Activated CD4-positive, alpha-beta T cell treated with anti-CD3 and anti-CD28 coated beads, Interleukin-2, amount 10 ng/mL, durations not matched to agents 7 days and 5 days (primary cell): ENCODE data around the gene FADS6. TPM values are rescaled to one million over a fixed set of nuclear protein-coding genes. Genes with fewer than 3 reads are reported as not detected.

Experiments used
- CTCF ChIA-PET: fragments of 350-600 bp; sonication (Branson Sonifier 250); formaldehyde crosslinking; loops from one replicate; lab custom pipeline; 2021; ENCODE audit warnings: antibody characterized with exemption; lab: Charles Lee
- POLR2A ChIA-PET: fragments of 350-600 bp; sonication (Branson Sonifier 250); formaldehyde crosslinking; loops from one replicate; lab custom pipeline; 2021; ENCODE audit warnings: antibody characterized with exemption; lab: Charles Lee
- DNase-seq: peaks from one replicate; pipeline ENCODE4 v3.0.0-alpha.2; 2020
- H3K27ac Mint-ChIP-seq: one replicate; pipeline ENCODE4 v1.8.0; 2021; ENCODE audit warnings: mild to moderate bottlenecking, moderate library complexity, mixed read lengths
- H3K27me3 Mint-ChIP-seq: one replicate; pipeline ENCODE4 v1.8.0; 2021; ENCODE audit warnings: mixed read lengths
- H3K36me3 Mint-ChIP-seq: one replicate; pipeline ENCODE4 v1.8.0; 2021; ENCODE audit warnings: low read depth, mixed read lengths
- H3K4me1 Mint-ChIP-seq: one replicate; pipeline ENCODE4 v1.8.0; 2021; ENCODE audit warnings: mixed read lengths
- H3K4me3 Mint-ChIP-seq: one replicate; pipeline ENCODE4 v1.8.0; 2021; ENCODE audit warnings: mild to moderate bottlenecking, moderate library complexity, mixed read lengths
- H3K9me3 Mint-ChIP-seq: one replicate; pipeline ENCODE4 v1.8.0; 2021; ENCODE audit warnings: mixed read lengths
- total RNA-seq, 2 experiments: library from RNA; stranded (reverse); gene quantifications; one replicate each; pipeline ENCODE4 v1.2.3, GENCODE V29; 2021

Gene FADS6
- total RNA-seq, 2 experiments from 2014 or later: not detected

DNA sequence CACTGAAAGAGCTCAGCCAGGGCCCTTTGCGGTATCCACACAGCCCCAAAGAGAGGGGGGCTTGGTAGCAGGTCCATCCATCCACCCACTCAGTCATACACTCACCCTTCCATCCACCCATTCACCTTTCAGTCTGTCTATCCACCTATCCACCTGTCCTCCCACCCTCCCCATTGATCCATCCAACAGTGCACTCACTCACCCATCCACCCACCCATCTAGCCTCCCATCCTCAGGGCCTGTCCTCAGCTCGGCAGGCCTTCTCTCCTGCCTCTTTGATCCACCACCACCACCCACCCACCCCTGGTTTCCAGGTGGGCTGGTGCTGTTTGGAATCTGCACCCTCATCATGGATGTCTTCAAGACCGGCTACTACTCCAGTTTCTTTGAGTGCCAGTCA, 31.8 kb upstream of the FADS6 start:
- no peaks in the 10 kb centered on the region for H3K36me3 Mint-ChIP-seq
- no peaks in the 10 kb centered on the region for H3K4me1 Mint-ChIP-seq
- no peak overlapping the region for H3K4me3 Mint-ChIP-seq
- CTCF ChIA-PET: interaction anchor here (1.0 to 4.7 kb wide), 3 partner anchors 12 to 35 kb away, joined by 3 to 27 read pairs (median 4); no protein-coding TSS in a partner anchor
- peaks cover 69% of the 10 kb centered on the region for H3K27me3 Mint-ChIP-seq
- no peaks in the 10 kb centered on the region for H3K9me3 Mint-ChIP-seq
- POLR2A ChIA-PET: no interaction called here
- no peak overlapping the region for H3K27ac Mint-ChIP-seq
- no peak for DNase-seq

DNA sequence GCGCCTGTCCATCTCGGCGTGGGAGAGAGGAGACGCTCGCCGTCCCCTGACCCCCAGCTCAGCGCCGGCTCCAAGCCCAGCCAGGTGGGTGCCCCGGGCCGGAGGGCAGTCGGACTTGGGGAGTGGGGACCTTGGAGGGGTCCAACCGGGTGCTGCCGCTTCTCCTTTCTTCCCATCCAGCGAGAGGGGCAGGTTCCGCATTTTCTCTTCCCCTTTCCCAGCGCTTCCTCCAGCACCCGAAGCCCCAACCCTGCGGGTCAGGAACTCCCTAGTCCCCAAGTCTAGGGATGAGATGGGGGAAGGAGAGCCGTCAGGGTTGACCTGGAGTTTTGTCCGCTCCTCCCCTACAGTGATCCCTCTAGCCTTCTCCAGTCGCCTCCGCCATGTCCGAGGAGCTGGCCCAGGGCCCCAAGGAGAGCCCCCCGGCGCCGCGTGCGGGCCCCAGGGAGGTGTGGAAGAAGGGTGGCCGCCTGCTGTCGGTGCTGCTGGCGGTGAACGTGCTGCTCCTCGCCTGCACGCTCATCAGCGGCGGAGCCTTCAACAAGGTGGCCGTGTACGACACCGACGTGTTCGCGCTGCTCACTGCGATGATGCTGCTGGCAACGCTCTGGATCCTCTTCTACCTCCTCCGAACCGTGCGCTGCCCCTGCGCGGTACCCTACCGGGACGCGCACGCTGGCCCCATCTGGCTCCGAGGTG, 31.0 kb upstream of the FADS6 start, which contains the start of gene OTOP2:
OTOP2 (plus strand) TSS at position 24 of the 699 bp plus-strand sequence; CDS start at position 384, 360 bp downstream.
- H3K27ac Mint-ChIP-seq: no peak within 1 kb of the TSS
- peaks cover 68% of the 10 kb centered on the region for H3K27me3 Mint-ChIP-seq
- H3K36me3 Mint-ChIP-seq: no peaks in the 10 kb centered on the region
- ChIA-PET POLR2A (no interaction called here), CTCF (interaction anchor here (0.7 to 4.7 kb wide), 7 partner anchors 9 to 277 kb away, joined by 3 to 27 read pairs (median 3); partner anchors contain the start of genes FDXR and MRPL58)
- H3K9me3 Mint-ChIP-seq: no peaks in the 10 kb centered on the region
- DNase-seq: no peak
- H3K4me1 Mint-ChIP-seq: no peaks in the 10 kb centered on the region
- H3K4me3 Mint-ChIP-seq: no peak within 1 kb of the TSS

- H3K4me1 Mint-ChIP-seq: no peaks in the 10 kb centered on the region
- H3K27ac Mint-ChIP-seq: no peak overlapping the region
- POLR2A ChIA-PET: no interaction called here
- H3K36me3 Mint-ChIP-seq: no peaks in the 10 kb centered on the region
- no peak overlapping the region for H3K4me3 Mint-ChIP-seq
- H3K27me3 Mint-ChIP-seq: peaks cover 68% of the 10 kb centered on the region
- H3K9me3 Mint-ChIP-seq: no peaks in the 10 kb centered on the region
- DNase-seq: peak; percentile 71
- CTCF ChIA-PET: interaction anchor here (0.6 to 4.7 kb wide), 9 partner anchors 9 to 278 kb away, joined by 3 to 27 read pairs (median 3); partner anchors contain the start of genes FDXR and MRPL58
Observed at GRCh38 chr17:74923538-74924249, 30.3 kb upstream of the FADS6 start.

DNA sequence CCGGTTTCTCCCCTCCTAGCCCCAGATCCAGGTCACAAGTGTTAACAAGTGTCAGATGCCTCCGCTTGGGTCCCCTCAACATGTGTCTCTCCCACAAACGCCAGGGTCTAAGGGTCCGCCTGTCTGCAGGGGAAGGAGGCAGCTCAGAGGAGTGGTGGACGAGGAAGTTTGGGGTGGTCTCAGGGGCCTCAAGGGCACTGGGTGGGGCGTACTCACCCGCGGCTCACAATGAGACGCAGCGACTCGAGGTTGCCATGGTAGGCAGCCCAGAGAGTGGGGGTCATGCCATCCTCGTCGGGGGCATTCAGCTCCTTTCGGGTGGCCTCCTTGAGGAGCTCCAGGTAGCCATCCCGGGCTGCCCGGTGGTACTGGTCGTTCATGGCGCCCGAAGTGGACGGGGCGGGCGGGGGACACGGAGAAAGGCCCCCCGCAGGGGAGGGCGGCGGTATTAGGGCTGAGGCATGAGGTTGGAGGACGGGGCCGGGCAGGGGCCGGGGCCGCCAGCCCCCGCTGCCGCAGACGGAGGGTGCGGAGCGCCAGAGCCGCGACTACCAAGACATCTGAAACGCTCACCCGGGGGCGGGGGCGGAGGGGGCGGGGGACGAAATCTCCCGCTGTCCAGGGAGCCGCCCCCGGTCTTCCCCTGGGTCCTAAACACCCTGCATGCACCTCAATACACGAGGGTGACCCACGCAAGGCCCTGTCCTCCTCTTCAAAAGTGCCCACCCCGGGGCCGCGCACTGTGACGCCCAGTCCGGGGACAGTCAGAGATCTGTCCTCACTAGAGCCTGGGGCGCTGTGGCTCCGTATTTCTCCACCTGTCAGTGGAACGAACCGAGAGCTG, 29.5 kb upstream of the FADS6 start, which contains the start of gene USH1G:
USH1G (minus strand) TSS at position 562 of the 844 bp plus-strand sequence; CDS start at position 380, 182 bp downstream.
- ChIA-PET CTCF (interaction anchor here (0.6 to 4.7 kb wide), 9 partner anchors 10 to 199 kb away, joined by 3 to 27 read pairs (median 3); partner anchors contain the start of genes FDXR and MRPL58), POLR2A (no interaction called here)
- Mint-ChIP-seq H3K36me3 (no peaks in the 10 kb centered on the region), H3K9me3 (no peaks in the 10 kb centered on the region), H3K4me3 (no peak within 1 kb of the TSS), H3K4me1 (no peaks in the 10 kb centered on the region), H3K27ac (no peak within 1 kb of the TSS), H3K27me3 (peaks cover 63% of the 10 kb centered on the region)
- DNase-seq: no peak

GRCh38 chr17:74922172-74922571, 28.7 kb upstream of the FADS6 start:
- ChIA-PET POLR2A (no interaction called here), CTCF (interaction anchor here (2.1 to 4.7 kb wide), 2 partner anchors 11 to 38 kb away, joined by 8 to 27 read pairs; no protein-coding TSS in a partner anchor)
- no peak for DNase-seq
- Mint-ChIP-seq H3K4me1 (no peaks in the 10 kb centered on the region), H3K27me3 (peaks cover 60% of the 10 kb centered on the region), H3K27ac (no peak overlapping the region), H3K4me3 (no peak overlapping the region), H3K9me3 (no peaks in the 10 kb centered on the region), H3K36me3 (no peaks in the 10 kb centered on the region)

DNA sequence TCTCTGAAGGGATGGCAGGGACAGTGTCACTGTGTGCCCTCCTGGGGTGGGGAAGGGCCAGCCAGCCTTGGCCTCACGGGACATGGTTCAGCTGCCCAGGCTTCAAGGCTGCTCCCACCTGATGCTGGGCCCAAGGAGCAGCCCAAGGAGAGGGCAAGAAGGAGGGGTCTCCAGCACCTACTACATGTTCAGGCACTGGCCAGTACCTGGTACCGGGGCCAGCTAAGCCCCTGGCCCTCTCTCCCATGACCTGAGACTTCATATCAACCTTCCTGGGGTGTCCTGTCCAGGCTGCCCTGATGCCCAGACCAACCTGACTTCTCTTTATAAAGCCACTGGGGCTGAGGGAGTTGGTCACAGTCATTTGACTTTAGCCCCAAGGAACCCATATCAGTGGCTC, 28.3 kb upstream of the FADS6 start:
- Mint-ChIP-seq H3K36me3 (no peaks in the 10 kb centered on the region), H3K4me3 (no peak overlapping the region), H3K9me3 (no peaks in the 10 kb centered on the region), H3K4me1 (no peaks in the 10 kb centered on the region), H3K27ac (no peak overlapping the region), H3K27me3 (peaks cover 59% of the 10 kb centered on the region)
- POLR2A ChIA-PET: no interaction called here
- CTCF ChIA-PET: interaction anchor here (1.3 kb wide), 1 partner anchor 36 kb away, joined by 3 read pairs; no protein-coding TSS in a partner anchor
- DNase-seq: no peak

DNA sequence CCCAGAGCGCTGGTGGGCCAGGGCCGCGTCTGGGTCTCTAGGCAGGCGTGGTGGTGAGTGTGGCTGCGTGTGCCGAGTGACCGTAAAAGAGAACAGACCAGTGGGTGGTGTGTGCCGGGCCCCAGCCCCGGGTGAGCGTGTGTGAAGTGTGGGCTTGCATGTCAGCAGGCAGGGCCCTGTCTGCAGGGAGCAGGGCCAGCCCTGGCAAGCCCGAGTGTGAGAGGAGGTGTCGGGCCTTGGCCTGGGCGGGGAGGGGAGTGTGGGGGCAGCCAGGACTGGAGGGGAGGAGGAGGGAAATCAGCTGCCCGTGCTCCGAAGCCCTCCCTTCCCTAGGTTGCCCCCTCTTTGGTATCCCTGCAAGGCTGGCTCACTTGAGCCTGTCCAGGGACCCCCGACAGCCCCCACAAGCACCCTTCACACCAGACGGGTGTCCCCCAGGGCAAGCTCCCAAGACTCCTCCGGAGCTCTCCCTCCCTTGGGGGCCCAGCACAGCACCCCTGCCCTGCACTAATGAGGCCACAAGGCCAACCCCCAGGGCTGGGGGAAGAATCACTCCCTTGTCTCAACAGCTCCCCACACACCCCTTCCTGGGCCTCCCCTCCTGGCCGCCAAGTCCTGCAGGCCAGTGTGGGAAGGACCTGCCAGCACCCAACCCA, 27.7 kb upstream of the FADS6 start:
- no peak for DNase-seq
- Mint-ChIP-seq H3K4me1 (no peaks in the 10 kb centered on the region), H3K4me3 (no peak overlapping the region), H3K36me3 (no peaks in the 10 kb centered on the region), H3K9me3 (no peaks in the 10 kb centered on the region), H3K27me3 (peaks cover 55% of the 10 kb centered on the region), H3K27ac (no peak overlapping the region)
- CTCF ChIA-PET: interaction anchor here (1.3 kb wide), 1 partner anchor 37 kb away, joined by 3 read pairs; no protein-coding TSS in a partner anchor
- POLR2A ChIA-PET: no interaction called here

DNA sequence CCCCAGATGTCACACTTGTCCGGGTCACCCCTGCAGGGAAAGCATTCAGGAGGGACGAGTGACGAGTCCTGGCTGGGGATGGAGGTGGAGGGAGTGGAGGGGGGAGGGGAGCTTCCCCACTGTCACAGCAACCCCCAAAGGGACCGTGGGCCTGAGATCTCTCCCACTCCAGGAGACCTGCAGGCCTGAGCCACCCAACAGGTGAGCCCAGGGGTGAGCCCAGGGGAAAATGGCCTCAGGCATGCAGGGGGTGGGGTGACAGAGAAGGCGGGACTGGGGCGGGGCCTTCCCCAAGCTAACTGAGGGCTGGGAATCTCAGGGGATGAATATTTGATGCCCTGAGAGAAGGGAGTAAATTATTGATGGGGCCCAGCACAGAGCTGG, 27.2 kb upstream of the FADS6 start:
- Mint-ChIP-seq H3K4me3 (no peak overlapping the region), H3K36me3 (no peaks in the 10 kb centered on the region), H3K4me1 (no peaks in the 10 kb centered on the region), H3K27ac (no peak overlapping the region), H3K9me3 (no peaks in the 10 kb centered on the region), H3K27me3 (peaks cover 50% of the 10 kb centered on the region)
- POLR2A ChIA-PET: no interaction called here
- CTCF ChIA-PET: interaction anchor here (1.3 kb wide), 1 partner anchor 37 kb away, joined by 3 read pairs; no protein-coding TSS in a partner anchor
- no peak for DNase-seq

GRCh38 chr17:74920306-74920620, 26.8 kb upstream of the FADS6 start:
- no peak overlapping the region for H3K4me3 Mint-ChIP-seq
- peaks cover 46% of the 10 kb centered on the region for H3K27me3 Mint-ChIP-seq
- ChIA-PET CTCF (interaction anchor here (1.3 kb wide), 1 partner anchor 38 kb away, joined by 3 read pairs; no protein-coding TSS in a partner anchor), POLR2A (no interaction called here)
- H3K9me3 Mint-ChIP-seq: no peaks in the 10 kb centered on the region
- no peaks in the 10 kb centered on the region for H3K4me1 Mint-ChIP-seq
- DNase-seq: no peak
- no peak overlapping the region for H3K27ac Mint-ChIP-seq
- no peaks in the 10 kb centered on the region for H3K36me3 Mint-ChIP-seq

DNA sequence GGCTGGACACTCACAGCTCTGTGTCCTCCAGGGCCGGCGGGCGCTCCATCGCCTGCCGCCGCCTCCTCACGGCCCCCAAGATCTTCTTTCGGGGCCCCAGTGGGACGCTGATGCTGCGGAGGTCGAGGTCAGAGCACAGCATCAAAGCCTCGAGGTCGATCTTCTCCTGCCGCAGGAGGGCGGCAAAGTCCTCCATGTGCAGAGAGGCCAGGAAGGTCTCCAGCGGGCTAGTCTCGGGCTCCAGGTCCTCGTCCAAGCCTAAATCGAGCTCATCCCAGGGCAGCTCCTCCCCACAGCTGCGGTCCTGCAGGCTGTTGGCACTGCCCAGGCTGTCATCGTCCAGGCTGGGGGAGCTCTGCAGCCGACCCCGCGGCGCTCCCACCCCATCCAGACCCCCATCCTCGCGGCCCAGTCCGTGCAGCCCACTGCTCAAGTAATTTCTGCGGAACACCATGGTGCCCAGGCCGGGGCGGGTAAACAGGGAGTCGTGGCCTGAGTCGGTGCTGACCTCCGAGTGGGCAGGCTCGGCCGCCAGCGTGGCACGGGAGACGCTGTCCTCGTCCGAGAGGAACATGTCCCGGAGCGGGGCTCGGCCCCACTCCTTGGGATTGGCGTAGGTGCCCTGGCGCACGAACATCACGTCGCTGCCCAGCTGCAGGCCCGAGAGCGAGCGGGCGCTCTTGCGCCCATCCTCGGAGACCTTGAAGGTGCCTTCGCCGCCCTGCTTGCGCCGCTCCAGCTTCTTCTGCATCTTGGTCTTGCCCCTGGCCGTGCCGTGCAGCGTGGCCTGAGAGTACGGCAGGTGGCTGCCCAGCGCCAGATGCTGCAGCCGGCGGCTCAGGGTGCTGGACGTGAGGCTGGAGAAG, 26.2 kb upstream of the FADS6 start:
- Mint-ChIP-seq H3K27ac (no peak overlapping the region), H3K9me3 (no peaks in the 10 kb centered on the region), H3K4me1 (no peaks in the 10 kb centered on the region), H3K27me3 (peaks cover 40% of the 10 kb centered on the region), H3K36me3 (no peaks in the 10 kb centered on the region), H3K4me3 (no peak overlapping the region)
- CTCF ChIA-PET: interaction anchor here (1.0 to 1.4 kb wide), 2 partner anchors 13 to 262 kb away, joined by 3 to 4 read pairs; no protein-coding TSS in a partner anchor
- POLR2A ChIA-PET: interaction anchor here (0.5 kb wide), 1 partner anchor 33 kb away, joined by 3 read pairs; no protein-coding TSS in a partner anchor
- no peak for DNase-seq

DNA sequence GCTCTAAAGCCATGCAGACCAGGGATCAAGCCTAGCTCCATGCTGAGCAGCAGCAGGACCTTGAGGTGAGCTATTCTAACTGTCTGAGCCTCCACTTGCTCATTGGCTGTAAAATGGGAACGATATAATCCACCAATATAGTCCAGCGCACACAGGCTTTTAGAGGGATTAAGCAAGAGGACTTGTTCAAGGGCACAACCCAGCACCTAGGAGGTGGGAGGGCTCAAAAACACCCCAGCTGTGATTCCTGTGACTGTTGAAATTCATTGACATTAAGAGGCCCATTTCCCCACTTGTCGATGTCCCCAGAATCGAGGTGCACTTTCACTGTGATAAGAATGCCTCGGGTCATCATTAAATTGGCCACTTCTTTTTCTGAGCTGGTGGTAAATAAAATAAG, 25.5 kb upstream of the FADS6 start:
- H3K36me3 Mint-ChIP-seq: no peaks in the 10 kb centered on the region
- POLR2A ChIA-PET: no interaction called here
- no peaks in the 10 kb centered on the region for H3K4me1 Mint-ChIP-seq
- no peak for DNase-seq
- CTCF ChIA-PET: interaction anchor here (0.7 to 1.4 kb wide), 3 partner anchors 12 to 1140 kb away, joined by 3 to 4 read pairs (median 3); no protein-coding TSS in a partner anchor
- H3K4me3 Mint-ChIP-seq: no peak overlapping the region
- H3K27me3 Mint-ChIP-seq: peaks cover 33% of the 10 kb centered on the region
- H3K9me3 Mint-ChIP-seq: no peaks in the 10 kb centered on the region
- no peak overlapping the region for H3K27ac Mint-ChIP-seq
